Urothelium cell line (cell line): Measurements from ENCODE around the gene FCF1.

ENCODE experiments used
- DNase-seq: peaks from one replicate; pipeline ENCODE4 v3.0.0; 2011; ENCODE audit warnings: low spot score, mixed read lengths
- FAIRE-seq: peaks from 2 replicates; lab custom pipeline; 2011; peaks lifted over from hg19 to GRCh38; lab: Jason Lieb, UNC

Gene FCF1

GRCh38 chr14:74712499-74713394 is at the start of gene FCF1, which contains the start of gene AREL1:
FCF1 (plus strand) TSS chr14:74713144; CDS start chr14:74713198, 54 bp downstream.
AREL1 (minus strand) TSS chr14:74713080; CDS start chr14:74685615, 27,465 bp downstream.
- DNase-seq (peak; percentile 97), FAIRE-seq (peak; percentile 97)

- no peak for DNase-seq
- no peak for FAIRE-seq
Measured at GRCh38 chr14:74663884-74664283, 49.1 kb upstream of the FCF1 start.

DNA sequence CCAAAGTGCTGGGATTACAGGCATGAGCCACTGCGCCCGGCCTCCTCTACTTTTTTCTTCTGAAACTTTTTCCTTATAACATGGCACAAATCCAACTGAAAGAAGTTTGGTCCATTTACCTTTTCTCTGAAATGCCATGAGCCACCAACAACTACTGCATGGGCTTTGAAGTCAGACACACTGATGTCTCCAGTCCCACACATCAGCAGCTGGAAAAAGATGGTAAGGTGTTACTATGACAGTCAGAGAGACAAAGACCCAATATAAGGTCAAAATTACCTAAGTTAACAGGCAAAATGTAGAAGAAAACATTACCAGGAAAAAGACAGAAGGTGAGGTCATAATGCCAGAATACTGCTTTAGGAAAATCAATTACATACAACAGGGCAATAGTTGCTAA is 48.2 kb upstream of the FCF1 start:
- DNase-seq = no peak
- no peak for FAIRE-seq

DNA sequence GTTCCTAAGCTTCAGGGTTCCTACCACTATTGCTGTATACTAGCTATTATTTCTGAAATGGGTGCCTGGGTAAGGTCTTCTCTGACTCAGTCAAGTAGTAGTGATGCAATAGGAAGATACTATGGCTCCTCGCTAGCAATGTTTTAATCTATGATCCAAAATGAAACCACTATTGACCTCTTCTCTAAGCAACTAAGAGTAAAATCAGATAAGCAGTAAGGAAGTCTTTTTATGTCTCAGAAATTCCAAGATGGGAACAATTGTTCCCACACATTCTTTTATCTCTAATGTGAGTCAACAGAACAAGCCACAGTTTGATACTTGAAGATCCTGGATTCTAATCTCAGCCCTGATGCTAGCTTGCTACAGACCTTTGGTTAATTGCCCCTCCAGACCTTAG is 45.2 kb upstream of the FCF1 start:
- DNase-seq = no peak
- FAIRE-seq = no peak

DNA sequence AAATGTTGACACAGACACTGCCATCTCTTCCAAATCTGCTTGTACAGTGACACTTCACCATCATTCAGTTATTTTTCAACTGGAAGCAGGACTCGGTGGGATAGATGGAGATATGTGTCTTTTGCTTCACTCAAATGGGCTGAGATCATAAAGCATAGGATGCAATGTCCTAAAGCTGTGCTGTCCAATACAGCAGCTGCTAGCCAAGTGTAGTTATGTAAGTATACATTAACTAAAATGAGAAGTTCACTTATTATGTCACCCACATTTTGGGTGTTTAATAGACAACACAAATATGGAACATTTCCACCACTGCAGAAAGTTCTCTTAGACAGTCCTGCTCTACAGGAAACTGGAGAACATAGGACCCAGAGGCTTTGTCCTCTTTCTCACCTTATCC is 43.7 kb upstream of the FCF1 start:
- DNase-seq = no peak
- FAIRE-seq = no peak

GRCh38 chr14:74669846-74670245 is 43.1 kb upstream of the FCF1 start:
- peak; percentile 30 for FAIRE-seq
- DNase-seq = no peak

DNA sequence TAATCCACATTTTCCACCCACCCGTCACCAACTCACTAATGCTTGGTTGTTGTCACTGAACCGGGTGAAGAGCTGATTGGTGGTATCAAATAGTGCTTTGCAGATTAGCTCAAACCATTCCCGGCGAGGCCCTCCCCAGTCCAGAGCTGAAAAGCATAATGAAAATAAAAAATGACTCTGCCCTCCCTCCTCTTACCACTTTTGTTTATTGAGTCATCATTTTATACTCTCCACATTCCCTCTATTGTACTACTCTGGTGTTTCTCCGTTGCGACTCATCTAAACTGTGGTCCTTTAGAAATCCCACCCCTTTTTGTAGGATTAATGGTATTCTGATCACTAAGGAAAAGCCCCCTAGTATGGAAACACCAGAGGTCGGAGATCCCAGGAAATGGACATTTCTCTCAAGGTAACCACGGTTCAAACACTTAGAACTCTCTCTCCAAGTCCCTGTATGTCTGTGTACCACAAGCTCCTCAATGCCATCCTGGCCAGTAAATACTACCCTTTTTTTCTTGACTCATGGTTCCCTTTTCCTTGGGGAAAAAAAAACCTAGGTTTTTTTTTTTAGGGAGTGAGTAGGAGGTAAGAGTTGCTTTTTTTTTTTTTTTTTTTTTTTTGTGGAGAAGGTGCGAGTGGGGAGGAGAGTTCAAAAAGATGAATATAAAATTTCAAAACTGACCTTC is 42.1 kb upstream of the FCF1 start:
- peak; percentile 33 for DNase-seq
- FAIRE-seq = peak; percentile 86

DNA sequence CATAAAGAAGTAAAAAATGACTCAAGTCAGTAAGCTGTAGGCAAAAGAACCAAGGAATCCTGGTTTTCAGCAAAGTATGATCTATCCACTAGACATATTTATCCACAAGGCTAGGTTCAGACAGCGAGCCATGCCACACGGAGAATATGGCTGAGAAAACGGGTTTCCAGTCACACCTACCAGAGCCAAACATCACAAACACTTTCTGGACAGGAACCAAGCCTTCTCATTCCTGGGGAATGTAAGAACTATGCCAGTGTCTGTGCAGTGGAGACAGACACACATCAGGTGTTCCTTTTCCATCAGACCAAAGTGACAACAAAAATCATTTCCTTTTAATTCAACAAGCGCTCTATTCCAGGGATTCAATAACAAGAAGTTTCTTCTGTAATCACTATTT is 41.2 kb upstream of the FCF1 start:
- DNase-seq = peak; percentile 73
- FAIRE-seq = peak; percentile 40

- FAIRE-seq (no peak), DNase-seq (no peak)
Measured at GRCh38 chr14:74673768-74674167, 39.2 kb upstream of the FCF1 start.

DNA sequence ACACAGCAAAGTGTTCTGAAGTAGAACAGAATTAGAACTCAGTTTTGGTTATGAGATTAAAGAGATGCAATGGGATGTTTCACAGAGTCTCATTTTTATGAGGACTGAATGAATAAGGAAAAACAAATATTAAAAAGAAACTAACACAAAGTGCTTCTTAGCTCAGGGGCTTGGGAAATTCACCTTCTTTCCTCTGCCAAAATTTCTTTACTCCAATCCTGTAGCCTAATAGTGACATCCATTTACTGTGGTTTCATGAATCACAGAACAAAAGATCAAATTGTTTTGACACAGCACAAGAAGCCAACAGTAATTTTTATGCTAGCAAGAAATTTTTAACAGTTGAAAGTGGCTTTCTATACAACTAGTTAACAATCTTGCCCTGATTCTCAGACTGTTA is 37.7 kb upstream of the FCF1 start:
- DNase-seq (no peak), FAIRE-seq (no peak)

GRCh38 chr14:74682169-74682952 is 30.6 kb upstream of the FCF1 start:
- FAIRE-seq (no peak), DNase-seq (no peak)

DNA sequence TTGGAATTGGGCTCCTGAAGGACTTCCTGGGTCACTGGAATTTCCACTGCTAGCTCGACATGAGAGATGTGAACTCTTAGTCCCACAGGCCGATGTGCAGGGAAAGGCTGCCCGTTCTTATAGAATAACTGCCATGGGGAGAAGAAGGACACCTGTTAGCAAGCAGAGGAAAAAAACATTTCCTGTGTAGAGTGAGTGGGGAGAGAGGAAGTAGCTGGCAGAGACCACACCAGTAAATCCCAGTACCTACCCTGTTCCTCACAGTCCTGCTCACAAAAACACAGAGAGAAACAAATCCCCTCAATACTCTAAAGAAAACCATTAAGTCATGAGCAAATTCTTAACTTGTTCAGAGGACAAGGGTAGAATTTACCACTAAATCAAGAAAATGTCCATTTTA is 29.5 kb upstream of the FCF1 start:
- DNase-seq (no peak), FAIRE-seq (no peak)

GRCh38 chr14:74684434-74684833 is 28.5 kb upstream of the FCF1 start:
- FAIRE-seq = no peak
- no peak for DNase-seq

DNA sequence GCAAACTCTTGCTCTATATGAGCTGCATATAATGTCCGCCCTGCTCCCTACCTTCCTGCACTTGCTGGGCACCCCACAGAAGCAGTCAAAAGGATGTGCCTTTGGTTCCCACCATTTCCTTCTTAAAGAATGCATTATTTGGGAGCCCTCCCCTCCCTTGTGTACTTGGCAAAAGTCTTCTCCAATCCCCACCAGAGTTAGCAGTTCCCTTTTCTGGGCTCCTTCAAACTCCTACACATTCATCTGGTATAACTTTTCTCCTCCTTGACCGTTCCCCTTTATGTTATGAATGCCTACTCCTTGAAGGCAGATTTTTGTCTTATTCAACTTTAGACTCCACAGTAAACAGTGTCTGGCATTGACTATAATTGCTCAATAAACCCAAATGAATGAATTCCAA is 27.9 kb upstream of the FCF1 start:
- DNase-seq (no peak), FAIRE-seq (no peak)

DNA sequence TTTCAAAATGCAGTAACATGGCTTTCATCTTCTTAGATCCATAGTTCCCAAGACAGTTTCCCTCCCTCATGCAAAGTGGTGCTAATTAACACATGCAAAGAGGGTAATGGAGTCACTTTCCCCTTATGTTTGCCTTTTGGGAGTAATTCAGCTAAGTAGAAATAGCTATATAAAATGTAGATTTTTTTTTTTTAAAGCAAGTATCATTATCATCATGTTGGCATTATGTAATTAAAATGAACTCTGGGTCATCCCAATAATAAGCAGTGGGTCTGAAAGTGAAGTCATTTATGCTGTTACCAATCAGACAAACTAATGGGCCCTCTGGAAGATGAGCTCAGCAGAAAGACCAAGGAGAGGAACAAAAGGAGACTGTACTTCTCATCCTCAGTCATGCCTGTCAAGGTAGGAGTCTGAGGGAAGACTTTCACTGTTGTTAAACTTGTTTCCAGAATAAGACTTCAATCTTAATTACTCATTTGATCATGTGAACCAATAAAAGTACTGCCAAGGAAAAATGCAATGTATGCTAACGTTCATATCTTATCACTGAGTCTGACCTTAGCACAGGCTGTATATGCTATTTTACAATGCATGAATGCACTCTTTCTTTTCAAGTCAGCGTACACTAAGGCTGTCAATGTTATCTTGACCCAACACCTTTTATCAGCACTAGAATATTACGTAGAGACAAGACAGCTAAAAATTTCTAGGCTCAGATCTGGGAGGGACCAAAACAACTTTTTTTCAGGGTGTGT is 26.8 kb upstream of the FCF1 start:
- no peak for DNase-seq
- FAIRE-seq = no peak

- FAIRE-seq = no peak
- DNase-seq = no peak
Measured at GRCh38 chr14:74691456-74691855, 21.5 kb upstream of the FCF1 start.

- DNase-seq = no peak
- FAIRE-seq = no peak
Measured at GRCh38 chr14:74693191-74693590, 19.8 kb upstream of the FCF1 start.

DNA sequence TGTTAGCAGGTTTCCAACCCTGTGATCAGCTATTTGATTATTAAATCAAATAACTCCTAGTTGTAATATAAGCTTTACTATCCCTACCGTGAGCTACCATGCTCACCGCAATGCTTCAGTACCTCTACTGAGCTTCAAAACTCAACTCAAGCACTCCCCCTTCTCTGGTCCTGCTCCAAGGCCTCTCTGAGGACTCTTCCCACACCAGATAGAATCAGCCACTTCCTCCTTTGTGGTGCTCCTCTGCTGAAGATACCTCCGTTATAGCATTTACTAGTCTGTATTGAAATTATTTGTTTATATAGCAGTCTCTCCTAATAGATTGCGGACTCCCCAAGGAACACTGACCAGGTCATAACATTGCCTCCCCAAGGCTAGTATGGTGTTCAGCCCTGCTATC is 17.5 kb upstream of the FCF1 start:
- no peak for DNase-seq
- FAIRE-seq = no peak

- no peak for DNase-seq
- FAIRE-seq = no peak
Measured at GRCh38 chr14:74697011-74697410, 15.9 kb upstream of the FCF1 start.

DNA sequence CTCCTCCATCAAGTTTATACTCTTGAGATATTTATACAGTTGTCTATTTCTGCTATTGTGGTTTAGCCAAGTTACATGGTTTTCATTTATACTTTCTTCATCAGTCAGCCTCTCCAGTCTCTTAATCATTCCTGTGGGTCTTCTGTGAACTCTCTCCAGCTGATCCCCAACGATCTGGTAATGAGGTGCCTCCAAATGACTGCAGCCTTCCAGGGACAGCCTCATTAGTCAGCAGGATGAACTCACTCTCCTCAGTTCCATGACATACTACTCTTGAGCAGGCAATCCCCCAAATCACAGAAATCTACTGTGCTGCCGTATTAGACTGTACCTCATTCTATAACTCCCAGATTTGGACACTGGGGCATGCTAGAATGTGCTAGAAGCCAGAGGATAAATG is 15.4 kb upstream of the FCF1 start:
- DNase-seq = no peak

DNA sequence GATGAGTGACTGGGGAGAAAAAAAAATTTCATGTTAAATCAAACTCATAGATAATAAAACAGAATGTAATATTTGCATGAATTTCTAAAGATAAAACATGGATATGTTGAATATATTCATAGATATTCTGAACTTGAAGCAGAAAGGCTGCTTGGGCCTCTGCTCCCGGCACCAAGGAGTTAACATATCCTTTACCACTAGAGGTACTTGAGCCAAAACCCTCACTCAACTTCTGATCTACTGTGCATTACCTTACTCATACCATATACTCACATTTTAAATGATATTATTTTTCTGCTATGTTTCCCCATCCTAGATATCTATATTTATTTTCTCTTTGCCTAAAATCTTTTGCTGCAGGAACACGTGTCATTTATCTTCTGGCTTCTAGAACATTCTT is 15.0 kb upstream of the FCF1 start:
- FAIRE-seq = no peak

More for the DNA sequence above, 15.4 kb upstream of the FCF1 start:
- no peak for FAIRE-seq

More for the DNA sequence above, 15.0 kb upstream of the FCF1 start:
- no peak for DNase-seq
